BLaER1 (cell line): ENCODE data around the gene CUZD1.

ENCODE experiments used
- H3K27ac ChIP-seq: shearing (Covaris generic); formaldehyde crosslinking; 2 replicates; pipeline ENCODE4 v1.8.1; 2022
- H3K27me3 ChIP-seq: shearing (Covaris generic); formaldehyde crosslinking; 2 replicates; pipeline ENCODE4 v1.8.1; 2022
- H3K36me3 ChIP-seq: shearing (Covaris generic); formaldehyde crosslinking; 2 replicates; pipeline ENCODE4 v1.8.1; 2022
- H3K4me1 ChIP-seq: shearing (Covaris generic); formaldehyde crosslinking; 2 replicates; pipeline ENCODE4 v1.8.1; 2022
- H3K4me2 ChIP-seq: shearing (Covaris generic); formaldehyde crosslinking; 2 replicates; pipeline ENCODE4 v1.8.1; 2022
- H3K4me3 ChIP-seq: shearing (Covaris generic); formaldehyde crosslinking; 2 replicates; pipeline ENCODE4 v1.8.1; 2022
- H3K9ac ChIP-seq: shearing (Covaris generic); formaldehyde crosslinking; 2 replicates; pipeline ENCODE4 v1.8.1; 2022
- H3K9me3 ChIP-seq: shearing (Covaris generic); formaldehyde crosslinking; 2 replicates; pipeline ENCODE4 v1.8.1; 2022
- H4K20me1 ChIP-seq: shearing (Covaris generic); formaldehyde crosslinking; 2 replicates; pipeline ENCODE4 v1.8.1; 2022
- Cebpa-rat ChIP-seq: shearing (Covaris generic); IDR thresholded peaks from 2 replicates; pipeline ENCODE4 v1.8.1; 2022

The CUZD1 gene

GRCh38 chr10:122852261-122852660 is 6.6 kb upstream of the CUZD1 start:
- no peak for TF ChIP-seq Cebpa-rat
- peaks cover 41% of the 10 kb centered on the region for H3K9me3 ChIP-seq
- H3K4me1 ChIP-seq, result peaks cover 82% of the 10 kb centered on the region
- peak overlapping the region; percentile 45 for H3K27ac ChIP-seq
- H3K4me3 ChIP-seq, result no peak overlapping the region
- no peaks in the 10 kb centered on the region for H3K27me3 ChIP-seq
- H3K36me3 ChIP-seq, result no peaks in the 10 kb centered on the region
- no peak overlapping the region for H3K4me2 ChIP-seq
- no peaks in the 10 kb centered on the region for H4K20me1 ChIP-seq
- H3K9ac ChIP-seq, result no peak overlapping the region

GRCh38 chr10:122850705-122851640 is 5.3 kb upstream of the CUZD1 start:
- no peak overlapping the region for H3K4me3 ChIP-seq
- peaks cover 39% of the 10 kb centered on the region for H3K9me3 ChIP-seq
- H4K20me1 ChIP-seq, result no peaks in the 10 kb centered on the region
- H3K36me3 ChIP-seq, result no peaks in the 10 kb centered on the region
- TF ChIP-seq Cebpa-rat, result no peak
- no peaks in the 10 kb centered on the region for H3K27me3 ChIP-seq
- peaks cover 82% of the 10 kb centered on the region for H3K4me1 ChIP-seq
- H3K4me2 ChIP-seq, result peak overlapping the region; percentile 84
- H3K9ac ChIP-seq, result no peak overlapping the region
- H3K27ac ChIP-seq, result peak overlapping the region; percentile 94

GRCh38 chr10:122849900-122850605 is 4.4 kb upstream of the CUZD1 start:
- H3K27ac ChIP-seq, result peak overlapping the region; percentile 94
- H3K27me3 ChIP-seq, result no peaks in the 10 kb centered on the region
- peaks cover 80% of the 10 kb centered on the region for H3K4me1 ChIP-seq
- peak overlapping the region; percentile 84 for H3K4me2 ChIP-seq
- no peaks in the 10 kb centered on the region for H4K20me1 ChIP-seq
- peaks cover 30% of the 10 kb centered on the region for H3K9me3 ChIP-seq
- H3K9ac ChIP-seq, result 0 out of 2 replicates have a peak overlapping the region, but pooled peaks have one; percentile 30
- H3K4me3 ChIP-seq, result no peak overlapping the region
- no peak for TF ChIP-seq Cebpa-rat
- H3K36me3 ChIP-seq, result no peaks in the 10 kb centered on the region

GRCh38 chr10:122849090-122849489 is 3.4 kb upstream of the CUZD1 start:
- peak; percentile 74 for TF ChIP-seq Cebpa-rat
- Histone ChIP-seq H3K9me3 (peaks cover 30% of the 10 kb centered on the region), H3K4me3 (no peak overlapping the region), H3K27ac (peak overlapping the region; percentile 94), H3K4me2 (peak overlapping the region; percentile 84), H3K36me3 (no peaks in the 10 kb centered on the region), H3K4me1 (peaks cover 71% of the 10 kb centered on the region), H3K27me3 (no peaks in the 10 kb centered on the region), H4K20me1 (no peaks in the 10 kb centered on the region), H3K9ac (peak overlapping the region; percentile 30; the same call in 1 of the 2 replicates)

- peak overlapping the region; percentile 84 for H3K4me2 ChIP-seq
- no peaks in the 10 kb centered on the region for H3K36me3 ChIP-seq
- H3K9me3 ChIP-seq, result peaks cover 28% of the 10 kb centered on the region
- H3K4me1 ChIP-seq, result peaks cover 60% of the 10 kb centered on the region
- H3K27me3 ChIP-seq, result no peaks in the 10 kb centered on the region
- peak overlapping the region; percentile 63 for H3K9ac ChIP-seq
- H4K20me1 ChIP-seq, result no peaks in the 10 kb centered on the region
- no peak overlapping the region for H3K4me3 ChIP-seq
- peak overlapping the region; percentile 94 for H3K27ac ChIP-seq
- no peak for TF ChIP-seq Cebpa-rat
Observed at GRCh38 chr10:122847782-122848604, 2.3 kb upstream of the CUZD1 start.

GRCh38 chr10:122844146-122844545 is 1.5 kb downstream of the CUZD1 start:
- peaks cover 43% of the 10 kb centered on the region for H3K4me1 ChIP-seq
- H3K4me3 ChIP-seq, result no peak overlapping the region
- no peak overlapping the region for H3K27ac ChIP-seq
- TF ChIP-seq Cebpa-rat, result no peak
- no peaks in the 10 kb centered on the region for H4K20me1 ChIP-seq
- H3K27me3 ChIP-seq, result no peaks in the 10 kb centered on the region
- no peak overlapping the region for H3K4me2 ChIP-seq
- H3K36me3 ChIP-seq, result no peaks in the 10 kb centered on the region
- H3K9ac ChIP-seq, result no peak overlapping the region
- peaks cover 7% of the 10 kb centered on the region; the same call in 1 of the 2 replicates for H3K9me3 ChIP-seq

- H4K20me1 ChIP-seq, result no peaks in the 10 kb centered on the region
- peaks cover 7% of the 10 kb centered on the region; the same call in 1 of the 2 replicates for H3K9me3 ChIP-seq
- no peak overlapping the region for H3K9ac ChIP-seq
- no peak overlapping the region for H3K4me2 ChIP-seq
- no peaks in the 10 kb centered on the region for H3K27me3 ChIP-seq
- H3K4me3 ChIP-seq, result no peak overlapping the region
- H3K36me3 ChIP-seq, result no peaks in the 10 kb centered on the region
- peaks cover 18% of the 10 kb centered on the region for H3K4me1 ChIP-seq
- no peak for TF ChIP-seq Cebpa-rat
- H3K27ac ChIP-seq, result no peak overlapping the region
Observed at GRCh38 chr10:122841569-122841968, 4.1 kb downstream of the CUZD1 start.

GRCh38 chr10:122839505-122839904 is 6.2 kb downstream of the CUZD1 start:
- H3K27me3 ChIP-seq, result no peaks in the 10 kb centered on the region
- H3K27ac ChIP-seq, result no peak overlapping the region
- no peaks in the 10 kb centered on the region for H4K20me1 ChIP-seq
- H3K4me2 ChIP-seq, result no peak overlapping the region
- H3K4me1 ChIP-seq, result peaks cover 5% of the 10 kb centered on the region; the same call in 1 of the 2 replicates
- H3K9me3 ChIP-seq, result peaks cover 7% of the 10 kb centered on the region; the same call in 1 of the 2 replicates
- no peak overlapping the region for H3K9ac ChIP-seq
- no peak for TF ChIP-seq Cebpa-rat
- no peak overlapping the region for H3K4me3 ChIP-seq
- H3K36me3 ChIP-seq, result no peaks in the 10 kb centered on the region

GRCh38 chr10:122838880-122839279 is 6.8 kb downstream of the CUZD1 start:
- H3K36me3 ChIP-seq, result no peaks in the 10 kb centered on the region
- H3K27ac ChIP-seq, result no peak overlapping the region
- H3K4me2 ChIP-seq, result no peak overlapping the region
- peaks cover 5% of the 10 kb centered on the region; the same call in 1 of the 2 replicates for H3K4me1 ChIP-seq
- H4K20me1 ChIP-seq, result no peaks in the 10 kb centered on the region
- no peak overlapping the region for H3K4me3 ChIP-seq
- no peaks in the 10 kb centered on the region for H3K27me3 ChIP-seq
- peaks cover 7% of the 10 kb centered on the region; the same call in 1 of the 2 replicates for H3K9me3 ChIP-seq
- TF ChIP-seq Cebpa-rat, result no peak
- H3K9ac ChIP-seq, result no peak overlapping the region
